ENCODE measurements around the gene TTC9B.

Gene TTC9B

GRCh38 chr19:40245506-40246128 is 27.4 kb upstream of the TTC9B start:
- no peaks in the 10 kb centered on the region for H3K27me3 ChIP-seq (ENCODE audit: insufficient read depth, poor library complexity, severe bottlenecking)
- no peak for ATAC-seq (ENCODE audit: low read depth)
- H3K9me3 ChIP-seq (ENCODE audit: severe bottlenecking) = no peaks in the 10 kb centered on the region
- no peak for DNase-seq (ENCODE audit: low spot score)
- H3K4me1 ChIP-seq (ENCODE audit: insufficient read depth, poor library complexity, severe bottlenecking) = no peaks in the 10 kb centered on the region
- H3K27ac ChIP-seq (ENCODE audit: poor library complexity, severe bottlenecking) = no peak overlapping the region
- peaks cover 6% of the 10 kb centered on the region for H3K36me3 ChIP-seq (ENCODE audit: low read depth)
- no peak overlapping the region for H3K4me3 ChIP-seq (ENCODE audit: severe bottlenecking)
- TF ChIP-seq, protein P1, sequence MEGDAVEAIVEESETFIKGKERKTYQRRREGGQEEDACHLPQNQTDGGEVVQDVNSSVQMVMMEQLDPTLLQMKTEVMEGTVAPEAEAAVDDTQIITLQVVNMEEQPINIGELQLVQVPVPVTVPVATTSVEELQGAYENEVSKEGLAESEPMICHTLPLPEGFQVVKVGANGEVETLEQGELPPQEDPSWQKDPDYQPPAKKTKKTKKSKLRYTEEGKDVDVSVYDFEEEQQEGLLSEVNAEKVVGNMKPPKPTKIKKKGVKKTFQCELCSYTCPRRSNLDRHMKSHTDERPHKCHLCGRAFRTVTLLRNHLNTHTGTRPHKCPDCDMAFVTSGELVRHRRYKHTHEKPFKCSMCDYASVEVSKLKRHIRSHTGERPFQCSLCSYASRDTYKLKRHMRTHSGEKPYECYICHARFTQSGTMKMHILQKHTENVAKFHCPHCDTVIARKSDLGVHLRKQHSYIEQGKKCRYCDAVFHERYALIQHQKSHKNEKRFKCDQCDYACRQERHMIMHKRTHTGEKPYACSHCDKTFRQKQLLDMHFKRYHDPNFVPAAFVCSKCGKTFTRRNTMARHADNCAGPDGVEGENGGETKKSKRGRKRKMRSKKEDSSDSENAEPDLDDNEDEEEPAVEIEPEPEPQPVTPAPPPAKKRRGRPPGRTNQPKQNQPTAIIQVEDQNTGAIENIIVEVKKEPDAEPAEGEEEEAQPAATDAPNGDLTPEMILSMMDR (IDR thresholded peaks at IDR 0.05; ENCODE audit: poor library complexity, severe bottlenecking) = no peak

GRCh38 chr19:40244579-40245317 is 26.6 kb upstream of the TTC9B start:
- H3K9me3 ChIP-seq (ENCODE audit: severe bottlenecking) = no peaks in the 10 kb centered on the region
- TF ChIP-seq, protein P1 (IDR thresholded peaks at IDR 0.05; ENCODE audit: poor library complexity, severe bottlenecking) = no peak
- H3K36me3 ChIP-seq (ENCODE audit: low read depth) = peaks cover 10% of the 10 kb centered on the region
- H3K4me1 ChIP-seq (ENCODE audit: insufficient read depth, poor library complexity, severe bottlenecking) = no peaks in the 10 kb centered on the region
- H3K27ac ChIP-seq (ENCODE audit: poor library complexity, severe bottlenecking) = no peak overlapping the region
- H3K4me3 ChIP-seq (ENCODE audit: severe bottlenecking) = no peak overlapping the region
- ATAC-seq (ENCODE audit: low read depth) = no peak
- H3K27me3 ChIP-seq (ENCODE audit: insufficient read depth, poor library complexity, severe bottlenecking) = no peaks in the 10 kb centered on the region
- no peak for DNase-seq (ENCODE audit: low spot score)

DNA sequence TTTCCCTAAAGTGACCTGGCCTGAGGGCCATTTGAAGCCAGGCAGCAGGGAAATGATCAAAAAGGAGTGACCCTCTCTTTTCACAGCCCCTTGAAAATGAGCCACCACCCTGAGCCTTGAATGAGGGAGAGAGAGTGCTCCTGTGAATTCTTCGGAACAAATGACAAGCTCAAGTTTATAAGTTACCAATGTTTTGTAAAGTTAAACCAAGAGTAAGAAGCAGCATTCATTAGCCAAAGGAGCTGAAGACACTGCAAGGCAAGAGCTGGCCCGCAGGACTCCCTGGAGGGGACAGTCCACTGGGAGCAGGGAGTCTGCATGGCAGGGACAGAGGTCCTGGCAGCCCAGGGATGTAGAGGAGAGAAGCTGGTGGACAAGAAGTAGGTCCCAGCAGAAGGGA is 25.0 kb upstream of the TTC9B start:
- no peak overlapping the region for H3K4me3 ChIP-seq (ENCODE audit: severe bottlenecking)
- H3K4me1 ChIP-seq (ENCODE audit: insufficient read depth, poor library complexity, severe bottlenecking) = no peaks in the 10 kb centered on the region
- no peaks in the 10 kb centered on the region for H3K27me3 ChIP-seq (ENCODE audit: insufficient read depth, poor library complexity, severe bottlenecking)
- no peak overlapping the region for H3K27ac ChIP-seq (ENCODE audit: poor library complexity, severe bottlenecking)
- no peak for DNase-seq (ENCODE audit: low spot score)
- TF ChIP-seq, protein P1 (IDR thresholded peaks at IDR 0.05; ENCODE audit: poor library complexity, severe bottlenecking) = no peak
- peaks cover 17% of the 10 kb centered on the region for H3K36me3 ChIP-seq (ENCODE audit: low read depth)
- ATAC-seq (ENCODE audit: low read depth) = no peak
- H3K9me3 ChIP-seq (ENCODE audit: severe bottlenecking) = no peaks in the 10 kb centered on the region

DNA sequence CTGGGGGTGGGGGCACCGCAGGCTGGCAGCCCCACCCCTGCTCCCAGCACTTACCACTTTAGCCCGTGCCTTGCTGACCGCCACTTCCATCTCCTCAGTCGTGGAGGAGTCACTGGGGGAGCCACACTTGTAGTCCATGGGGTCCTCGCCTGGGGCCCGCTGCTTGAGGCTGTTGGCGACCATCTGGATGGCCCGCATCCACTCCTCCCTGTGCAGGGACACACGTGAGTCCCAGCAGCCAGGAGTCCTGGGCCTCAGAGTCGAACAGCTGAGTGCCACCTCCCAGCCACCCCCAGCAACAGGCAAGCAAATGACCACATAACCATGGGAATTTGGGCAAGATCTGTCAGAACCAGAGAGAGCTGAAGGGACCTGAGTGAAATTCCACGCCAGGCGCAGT is 24.3 kb upstream of the TTC9B start:
- Histone ChIP-seq H3K4me3 (ENCODE audit: severe bottlenecking) (no peak overlapping the region), H3K27me3 (ENCODE audit: insufficient read depth, poor library complexity, severe bottlenecking) (no peaks in the 10 kb centered on the region), H3K36me3 (ENCODE audit: low read depth) (peaks cover 17% of the 10 kb centered on the region), H3K27ac (ENCODE audit: poor library complexity, severe bottlenecking) (no peak overlapping the region), H3K9me3 (ENCODE audit: severe bottlenecking) (no peaks in the 10 kb centered on the region), H3K4me1 (ENCODE audit: insufficient read depth, poor library complexity, severe bottlenecking) (no peaks in the 10 kb centered on the region)
- peak; percentile 52 for DNase-seq (ENCODE audit: low spot score)
- no peak for ATAC-seq (ENCODE audit: low read depth)
- TF ChIP-seq, protein P1 (IDR thresholded peaks at IDR 0.05; ENCODE audit: poor library complexity, severe bottlenecking) = no peak

All from RWPE2 (cell line).